GOT3 (cell line): Measurements from ENCODE around the gene TRIM74.
"Not testable (repeated sequence)": the region's sequence is repeated elsewhere in the genome, so short reads cannot be mapped to it uniquely, and the experiment has no call there.

Source experiments
- DNase-seq: peaks from one replicate; lab custom pipeline; 2025; ENCODE audit warnings: mixed read lengths; lab: John Stamatoyannopoulos, UW

Gene TRIM74

DNA sequence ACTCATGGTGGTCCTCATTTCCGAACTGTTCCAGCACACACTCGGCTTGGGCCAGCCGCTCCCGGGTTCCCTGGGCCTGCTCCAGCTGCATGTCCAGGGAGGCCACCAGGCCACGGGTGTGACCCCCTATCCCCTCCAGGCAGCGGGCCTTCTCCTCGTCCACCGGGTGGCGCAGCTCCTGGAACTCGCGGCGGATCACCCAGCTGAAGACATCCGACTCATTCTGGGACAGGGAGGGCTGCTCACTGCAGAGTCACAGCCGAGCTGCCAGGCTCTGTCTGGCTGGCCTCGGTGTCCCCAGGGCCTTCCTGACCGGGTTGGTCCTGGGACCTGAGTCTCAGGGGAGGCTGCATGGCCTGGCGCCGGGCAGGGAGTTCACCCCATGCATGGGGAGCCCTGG is 9.2 kb downstream of the TRIM74 start:
- not testable (repeated sequence) for DNase-seq

DNA sequence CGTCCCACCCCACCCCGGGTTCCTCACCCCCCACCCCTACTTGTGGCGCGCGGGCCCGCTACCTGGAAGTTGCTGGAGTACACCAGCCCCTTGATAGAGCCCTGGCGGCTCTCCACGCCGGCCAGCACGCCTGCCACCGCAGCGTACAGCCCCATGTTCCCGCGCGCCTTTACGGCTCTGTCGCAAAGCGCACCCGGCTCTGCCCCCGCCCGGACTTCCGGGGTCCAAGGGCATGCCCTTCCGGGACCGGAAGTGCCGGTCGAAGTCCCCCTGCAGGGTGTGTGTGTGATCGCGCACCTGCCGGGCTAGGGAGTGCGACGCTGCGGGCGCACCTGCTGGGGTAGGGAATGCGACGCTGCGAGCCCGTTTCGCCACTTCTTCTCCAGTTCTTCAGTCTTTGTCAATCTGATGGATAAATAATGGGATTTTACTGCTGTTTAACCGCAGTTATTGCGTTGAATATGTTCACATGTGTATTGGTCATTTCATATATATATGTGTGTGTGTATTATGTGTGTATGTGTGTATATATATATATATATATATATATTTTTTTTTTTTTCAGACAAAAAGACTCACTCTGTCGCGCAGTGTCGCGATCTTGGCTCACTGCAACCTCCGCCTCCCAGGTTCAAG is 14.6 kb downstream of the TRIM74 start:
- DNase-seq, result not testable (repeated sequence)

- DNase-seq, result not testable (repeated sequence)
These were observed 15.2 kb downstream of the TRIM74 start for GRCh38 chr7:72953901-72954562.

- not testable (repeated sequence) for DNase-seq
These were observed 18.8 kb downstream of the TRIM74 start for GRCh38 chr7:72950432-72950831.

DNA sequence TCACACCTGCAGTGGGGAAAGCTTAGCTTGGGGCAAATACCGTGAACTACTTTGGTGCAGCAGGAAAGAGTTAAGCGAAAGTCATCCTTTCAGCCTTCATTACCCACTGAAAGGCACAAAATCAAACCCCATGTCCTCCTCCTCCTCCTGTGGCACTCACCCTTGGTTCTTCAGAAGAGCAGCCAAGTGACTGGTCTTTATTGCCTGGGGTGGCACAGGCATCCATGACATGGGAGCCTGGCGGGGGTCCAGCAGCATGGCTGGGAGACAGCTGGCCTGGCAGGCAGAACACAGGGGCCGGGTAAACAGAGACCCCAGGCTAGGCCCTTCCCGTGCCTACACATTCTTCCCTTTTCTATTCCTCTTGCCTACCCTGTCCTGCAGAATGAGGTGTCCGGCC is 19.6 kb downstream of the TRIM74 start:
- not testable (repeated sequence) for DNase-seq

GRCh38 chr7:72949276-72949675 is 20.0 kb downstream of the TRIM74 start:
- not testable (repeated sequence) for DNase-seq

DNA sequence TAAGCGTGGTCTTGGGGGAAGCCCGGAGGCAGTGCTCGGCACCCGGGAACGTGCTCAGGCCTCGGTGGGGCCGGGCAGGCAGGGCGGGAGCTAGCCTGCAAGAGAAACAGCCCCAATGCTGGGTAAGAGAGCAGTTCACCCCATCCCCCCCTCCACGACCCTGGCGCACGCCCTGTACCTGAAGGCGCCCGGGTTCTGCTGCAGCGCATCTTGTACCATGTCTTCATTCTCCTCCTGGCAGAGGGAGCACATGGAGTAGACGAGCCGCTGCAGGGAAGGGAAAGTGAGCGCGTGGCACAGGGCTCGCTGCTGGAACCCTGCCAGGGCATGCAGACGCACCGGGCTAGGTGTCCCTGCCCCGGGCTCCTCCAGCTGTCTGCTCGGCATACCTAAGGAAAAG is 20.6 kb downstream of the TRIM74 start:
- DNase-seq, result not testable (repeated sequence)

GRCh38 chr7:72946130-72946745 is 23.0 kb downstream of the TRIM74 start:
- not testable (repeated sequence) for DNase-seq

GRCh38 chr7:72945597-72945996 is 23.7 kb downstream of the TRIM74 start:
- DNase-seq, result not testable (repeated sequence)

DNA sequence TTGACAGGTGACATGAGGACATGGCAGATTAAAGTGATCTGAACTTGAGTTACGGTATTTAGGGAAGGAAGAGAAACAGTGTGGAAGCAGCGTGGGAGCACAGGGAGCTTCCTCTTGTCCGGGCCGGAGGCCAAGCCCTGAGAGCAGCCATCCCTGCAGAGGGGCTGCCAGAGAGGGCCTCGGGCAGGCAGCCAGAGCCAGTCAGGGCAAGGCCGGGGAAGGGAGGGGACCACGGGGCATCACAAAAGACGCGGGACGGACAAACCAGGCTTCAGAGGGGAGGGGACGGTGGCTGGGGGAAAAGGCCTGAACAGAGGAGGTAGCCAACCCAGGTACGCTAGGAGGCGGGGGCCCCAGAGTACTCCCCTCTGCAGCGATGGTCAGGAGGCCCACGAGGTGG is 24.3 kb downstream of the TRIM74 start:
- not testable (repeated sequence) for DNase-seq

DNA sequence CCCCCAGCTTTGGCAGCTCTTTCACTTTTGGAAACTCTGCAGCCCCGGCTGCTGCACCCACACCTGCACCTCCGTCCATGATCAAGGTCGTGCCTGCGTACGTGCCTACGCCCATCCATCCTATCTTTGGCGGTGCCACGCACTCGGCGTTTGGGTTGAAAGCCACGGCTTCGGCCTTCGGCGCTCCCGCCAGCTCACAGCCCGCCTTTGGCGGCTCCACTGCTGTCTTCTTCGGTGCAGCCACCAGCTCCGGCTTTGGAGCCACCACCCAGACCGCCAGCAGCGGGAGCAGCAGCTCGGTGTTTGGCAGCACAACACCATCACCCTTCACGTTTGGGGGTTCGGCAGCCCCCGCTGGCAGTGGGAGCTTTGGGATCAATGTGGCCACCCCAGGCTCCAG is 26.3 kb downstream of the TRIM74 start:
- not testable (repeated sequence) for DNase-seq

DNA sequence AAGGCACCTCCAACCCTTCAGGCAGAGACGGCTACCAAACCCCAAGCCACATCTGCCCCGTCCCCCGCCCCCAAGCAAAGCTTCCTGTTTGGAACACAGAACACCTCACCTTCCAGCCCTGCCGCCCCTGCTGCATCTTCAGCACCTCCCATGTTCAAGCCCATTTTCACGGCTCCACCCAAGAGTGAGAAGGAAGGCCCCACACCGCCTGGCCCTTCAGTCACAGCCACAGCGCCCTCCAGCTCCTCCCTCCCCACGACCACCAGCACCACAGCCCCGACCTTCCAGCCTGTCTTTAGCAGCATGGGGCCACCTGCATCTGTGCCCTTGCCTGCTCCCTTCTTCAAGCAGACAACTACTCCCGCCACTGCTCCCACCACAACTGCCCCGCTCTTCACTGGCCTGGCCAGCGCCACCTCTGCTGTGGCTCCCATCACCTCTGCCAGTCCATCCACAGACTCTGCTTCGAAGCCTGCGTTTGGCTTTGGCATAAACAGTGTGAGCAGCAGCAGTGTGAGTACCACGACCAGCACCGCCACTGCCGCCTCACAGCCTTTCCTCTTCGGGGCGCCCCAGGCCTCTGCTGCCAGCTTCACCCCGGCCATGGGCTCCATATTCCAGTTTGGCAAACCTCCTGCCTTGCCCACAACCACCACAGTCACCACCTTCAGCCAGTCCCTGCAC is 27.1 kb downstream of the TRIM74 start:
- DNase-seq, result not testable (repeated sequence)

DNA sequence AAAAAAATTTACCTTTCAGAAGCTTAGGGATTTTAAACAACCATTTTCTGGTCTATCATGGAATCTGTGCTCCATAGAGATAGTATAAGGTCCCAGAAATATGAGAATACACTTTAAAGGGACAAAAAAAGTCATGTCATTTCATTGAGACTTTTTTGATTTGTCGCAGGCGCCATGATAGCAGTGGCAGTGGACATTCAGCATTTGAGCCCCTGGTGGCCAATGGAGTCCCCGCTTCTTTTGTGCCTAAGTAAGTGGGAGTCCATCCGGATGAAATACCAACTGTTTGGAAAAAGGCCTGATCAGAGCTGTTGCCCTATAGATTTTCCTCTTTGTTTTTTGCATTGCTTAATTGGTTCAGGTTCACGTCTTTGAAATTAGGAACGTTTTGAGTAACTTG is 41.0 kb downstream of the TRIM74 start:
- not testable (repeated sequence) for DNase-seq

DNA sequence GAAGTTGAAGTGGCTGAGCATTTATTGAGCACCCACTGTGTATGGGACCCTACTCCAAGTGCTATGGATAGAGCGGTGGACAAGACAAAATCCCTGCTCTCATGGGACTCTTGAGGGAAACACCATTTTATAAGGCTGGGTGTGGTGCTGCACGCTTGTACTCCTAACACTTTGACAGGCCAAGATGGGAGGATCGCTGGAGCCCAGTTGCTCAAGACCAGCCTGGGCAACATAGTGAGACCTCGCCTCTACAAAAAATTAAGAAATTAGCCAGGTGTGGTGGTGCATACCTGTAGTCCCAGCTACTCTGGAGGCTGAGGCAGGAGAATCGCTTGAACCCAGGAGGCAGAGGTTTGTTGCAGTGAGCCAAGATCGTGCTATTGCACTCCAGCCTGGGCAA is 41.5 kb downstream of the TRIM74 start:
- DNase-seq, result not testable (repeated sequence)

- DNase-seq, result no peak
These were observed 43.6 kb downstream of the TRIM74 start for GRCh38 chr7:72925546-72926120.

- DNase-seq, result peak; percentile 50
These were observed 44.3 kb downstream of the TRIM74 start, which contains the start of gene POM121 for GRCh38 chr7:72924733-72925545. Gene POM121 (plus strand): TSS chr7:72925095. CDS start chr7:72925122, 27 bp downstream.

- no peak for DNase-seq
These were observed 44.9 kb downstream of the TRIM74 start for GRCh38 chr7:72924386-72924732.

GRCh38 chr7:72919256-72919775 is 50.0 kb downstream of the TRIM74 start:
- no peak for DNase-seq

DNA sequence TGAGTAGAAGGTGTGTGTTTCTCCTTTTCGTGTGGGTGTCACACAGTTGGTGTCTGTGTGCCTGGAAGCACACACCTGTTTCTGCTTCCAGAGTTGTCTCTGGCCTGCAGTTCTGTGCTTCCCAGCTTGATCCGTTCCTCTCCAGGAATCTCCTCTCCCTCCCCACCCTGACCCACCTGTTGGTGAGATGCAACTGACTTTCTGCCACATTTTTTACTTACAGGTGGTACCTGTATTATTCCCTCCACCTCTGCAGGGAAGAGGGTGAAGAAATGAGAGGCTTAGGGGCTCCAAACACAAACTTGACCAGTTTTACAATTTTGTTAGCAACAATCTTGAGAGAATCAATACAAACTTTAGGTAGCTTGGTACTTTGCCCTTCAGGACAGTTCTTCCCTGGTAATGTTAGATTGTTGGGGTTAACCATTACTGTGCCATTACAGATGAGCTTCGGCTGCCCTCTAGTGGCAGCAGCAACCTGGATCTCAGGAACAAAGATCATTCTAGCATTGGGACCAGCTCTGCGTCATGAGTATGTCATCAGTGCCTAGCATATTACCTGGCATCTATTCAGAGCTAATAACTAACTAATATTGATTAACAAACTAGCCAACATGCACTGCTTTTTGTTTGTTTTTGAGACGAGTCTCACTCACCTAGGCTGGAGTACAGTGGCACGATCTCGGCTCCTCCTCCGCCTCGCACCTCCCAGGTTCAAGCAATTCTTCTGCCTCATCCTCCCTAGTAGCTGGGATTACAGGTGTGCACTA is 54.3 kb downstream of the TRIM74 start:
- not testable (repeated sequence) for DNase-seq

- DNase-seq, result not testable (repeated sequence)
These were observed 55.5 kb downstream of the TRIM74 start for GRCh38 chr7:72913750-72914149.
